CD4-positive, alpha-beta T cell treated with Interleukin-6 at 100 ng/mL for 8 hours (primary cell): Measurements from ENCODE around the gene PRSS33.

Experiments used
- DNase-seq: peaks from one replicate; pipeline ENCODE4 v3.0.0-alpha.2; 2020; ENCODE audit warnings: mixed read lengths, low spot score

The PRSS33 gene

GRCh38 chr16:2820836-2821486 is 33.6 kb upstream of the PRSS33 start:
- DNase-seq = no peak

GRCh38 chr16:2819939-2820835 is 32.8 kb upstream of the PRSS33 start:
- DNase-seq = no peak

GRCh38 chr16:2819179-2819938 is 32.0 kb upstream of the PRSS33 start:
- DNase-seq = no peak

GRCh38 chr16:2818272-2818876 is 31.0 kb upstream of the PRSS33 start:
- no peak for DNase-seq

- DNase-seq = no peak
Measured at GRCh38 chr16:2817340-2818271, 30.2 kb upstream of the PRSS33 start.

- DNase-seq = peak; percentile 17
Measured at GRCh38 chr16:2816751-2817339, 29.5 kb upstream of the PRSS33 start, which contains the start of gene PRSS21. Gene PRSS21, plus strand, starts transcription at chr16:2817237. Its CDS starts 32 bp downstream, at chr16:2817269.

- DNase-seq = no peak
Measured at GRCh38 chr16:2815299-2815771, 28.0 kb upstream of the PRSS33 start.

- no peak for DNase-seq
Measured at GRCh38 chr16:2814551-2815298, 27.4 kb upstream of the PRSS33 start.

GRCh38 chr16:2813771-2814221 is 26.4 kb upstream of the PRSS33 start:
- DNase-seq = no peak

- DNase-seq = no peak
Measured at GRCh38 chr16:2811703-2812471, 24.5 kb upstream of the PRSS33 start.

GRCh38 chr16:2810651-2811050 is 23.3 kb upstream of the PRSS33 start:
- DNase-seq = no peak

GRCh38 chr16:2809149-2809760 is 21.9 kb upstream of the PRSS33 start:
- no peak for DNase-seq

- no peak for DNase-seq
Measured at GRCh38 chr16:2808181-2808580, 20.8 kb upstream of the PRSS33 start.

GRCh38 chr16:2806286-2806685 is 18.9 kb upstream of the PRSS33 start:
- no peak for DNase-seq

- DNase-seq = no peak
Measured at GRCh38 chr16:2804728-2805127, 17.4 kb upstream of the PRSS33 start.

GRCh38 chr16:2803545-2804195 is 16.3 kb upstream of the PRSS33 start:
- DNase-seq = no peak

- no peak for DNase-seq
Measured at GRCh38 chr16:2799859-2800226, 12.5 kb upstream of the PRSS33 start.
